ENCODE results near the gene MLIP. TPM values are rescaled to one million over a fixed set of nuclear protein-coding genes. Genes with fewer than 3 reads are reported as not detected.

MLIP gene
- total RNA-seq, 2 donors from 2014 or later, result under 0.01 to 0.33 TPM

DNA sequence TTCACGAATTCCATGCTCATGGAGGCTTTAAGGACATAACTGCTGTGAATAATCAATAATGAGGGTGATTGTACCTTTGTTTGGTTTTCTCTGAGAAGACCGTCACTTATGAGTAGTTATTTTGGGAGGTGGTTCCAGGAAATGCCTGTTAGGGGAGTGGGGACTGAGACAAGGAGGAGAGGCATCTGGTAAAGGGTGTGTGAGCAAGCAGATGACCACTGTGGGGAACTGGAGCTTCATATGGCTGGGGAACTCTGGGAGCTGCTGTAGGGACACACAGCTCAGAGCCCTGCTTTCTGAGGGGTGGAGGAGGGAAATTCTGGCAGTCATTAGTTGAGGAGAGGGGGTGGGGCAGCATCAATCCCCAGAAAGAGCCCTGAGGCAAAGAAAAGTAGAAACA, 125.7 kb downstream of the MLIP start:
- no peaks in the 10 kb centered on the region for H3K4me1 ChIP-seq
- DNase-seq (no peak), ATAC-seq (no peak)
- WGBS, 2 donors, result 6 to 13% methylated on average over 2 of the region's 2 CpGs
- H3K36me3 ChIP-seq (replicated peaks in 1 of 2; ENCODE audit: insufficient read depth in 1 of 2, low read depth in 2 of 2), result no peaks in the 10 kb centered on the region
- H3K27me3 ChIP-seq, result no peaks in the 10 kb centered on the region
- H3K4me3 ChIP-seq, result no peak overlapping the region
- H3K27ac ChIP-seq, result no peak overlapping the region
- intact Hi-C loops (cut with DNase I), result no loop called here
- H3K9me3 ChIP-seq, result no peaks in the 10 kb centered on the region
- TF ChIP-seq POLR2A (IDR thresholded peaks at IDR 0.05), result no peak
- TF ChIP-seq, protein P1, sequence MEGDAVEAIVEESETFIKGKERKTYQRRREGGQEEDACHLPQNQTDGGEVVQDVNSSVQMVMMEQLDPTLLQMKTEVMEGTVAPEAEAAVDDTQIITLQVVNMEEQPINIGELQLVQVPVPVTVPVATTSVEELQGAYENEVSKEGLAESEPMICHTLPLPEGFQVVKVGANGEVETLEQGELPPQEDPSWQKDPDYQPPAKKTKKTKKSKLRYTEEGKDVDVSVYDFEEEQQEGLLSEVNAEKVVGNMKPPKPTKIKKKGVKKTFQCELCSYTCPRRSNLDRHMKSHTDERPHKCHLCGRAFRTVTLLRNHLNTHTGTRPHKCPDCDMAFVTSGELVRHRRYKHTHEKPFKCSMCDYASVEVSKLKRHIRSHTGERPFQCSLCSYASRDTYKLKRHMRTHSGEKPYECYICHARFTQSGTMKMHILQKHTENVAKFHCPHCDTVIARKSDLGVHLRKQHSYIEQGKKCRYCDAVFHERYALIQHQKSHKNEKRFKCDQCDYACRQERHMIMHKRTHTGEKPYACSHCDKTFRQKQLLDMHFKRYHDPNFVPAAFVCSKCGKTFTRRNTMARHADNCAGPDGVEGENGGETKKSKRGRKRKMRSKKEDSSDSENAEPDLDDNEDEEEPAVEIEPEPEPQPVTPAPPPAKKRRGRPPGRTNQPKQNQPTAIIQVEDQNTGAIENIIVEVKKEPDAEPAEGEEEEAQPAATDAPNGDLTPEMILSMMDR (IDR thresholded peaks at IDR 0.05), result no peak

DNA sequence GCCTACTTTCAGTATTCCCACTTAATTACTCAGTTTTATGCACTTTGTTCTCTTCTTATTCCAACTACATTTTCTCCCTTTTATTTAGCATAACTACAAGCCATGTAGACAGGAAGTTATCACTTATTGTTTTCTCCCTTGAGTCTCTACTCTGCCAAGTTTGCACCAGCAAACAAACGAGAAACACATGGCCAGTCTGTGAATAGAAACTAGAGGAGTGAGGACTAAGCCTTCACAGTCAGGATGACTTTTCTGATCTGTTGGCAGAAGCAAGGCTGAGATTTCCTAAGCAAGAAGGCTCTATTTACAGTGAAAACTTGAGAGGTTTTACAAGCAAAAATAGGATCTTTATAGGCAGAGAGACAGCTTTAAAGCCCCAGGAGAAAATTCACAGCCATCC, 127.2 kb downstream of the MLIP start:
- no peak for DNase-seq
- Histone ChIP-seq H3K9me3 (no peaks in the 10 kb centered on the region), H3K27me3 (no peaks in the 10 kb centered on the region), H3K4me3 (no peak overlapping the region), H3K36me3 (replicated peaks in 1 of 2; ENCODE audit: insufficient read depth in 1 of 2, low read depth in 2 of 2) (no peaks in the 10 kb centered on the region), H3K27ac (no peak overlapping the region), H3K4me1 (no peaks in the 10 kb centered on the region)
- no peak for TF ChIP-seq POLR2A (IDR thresholded peaks at IDR 0.05)
- TF ChIP-seq, protein P1 (IDR thresholded peaks at IDR 0.05), result no peak
- WGBS, 2 donors, result 13 to 14% methylated on average over 1 of the region's 1 CpG
- ATAC-seq, result no peak
- intact Hi-C loops (cut with DNase I), result no loop called here

DNA sequence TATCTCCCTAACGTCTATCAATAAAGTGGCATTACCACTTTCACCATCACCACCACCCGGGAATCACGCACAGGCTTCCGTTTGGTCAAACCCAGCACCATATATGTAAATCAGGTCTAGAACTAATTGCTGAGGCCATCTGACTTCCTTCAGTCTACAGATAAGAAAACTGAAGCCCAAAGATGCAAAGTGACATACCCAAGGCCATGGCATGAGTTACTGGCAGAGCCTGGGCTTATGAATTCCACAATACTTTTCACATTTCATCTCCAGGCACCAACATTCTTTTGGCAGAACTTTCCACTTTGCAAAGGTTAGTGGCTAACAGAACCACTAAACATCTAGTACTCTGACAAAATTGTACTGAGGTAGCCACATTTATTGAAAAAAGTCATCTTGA, 132.5 kb downstream of the MLIP start:
- TF ChIP-seq, protein P1 (IDR thresholded peaks at IDR 0.05), result no peak
- TF ChIP-seq POLR2A (IDR thresholded peaks at IDR 0.05), result no peak
- ATAC-seq, result no peak

DNA sequence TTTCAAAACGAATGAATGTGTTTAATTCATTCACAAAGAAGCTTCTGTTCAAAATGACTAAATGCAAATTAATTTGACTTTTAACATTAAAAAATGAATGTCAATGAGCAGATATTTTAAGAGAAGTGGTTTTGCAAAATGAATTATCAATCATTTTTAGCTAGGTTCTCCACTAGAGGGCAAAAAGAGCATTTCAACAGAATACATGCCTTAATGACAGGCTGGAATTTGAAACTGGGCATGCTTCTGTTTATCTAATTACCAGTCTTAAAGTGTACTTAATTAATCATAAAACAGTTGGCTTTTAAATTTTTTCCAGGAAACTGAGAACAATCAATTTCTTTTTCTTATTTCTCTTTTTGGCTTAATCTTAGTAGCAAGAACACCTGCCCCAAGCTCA, 133.2 kb downstream of the MLIP start:
- Histone ChIP-seq H3K27me3 (no peaks in the 10 kb centered on the region), H3K9me3 (no peaks in the 10 kb centered on the region), H3K4me1 (no peaks in the 10 kb centered on the region), H3K4me3 (no peak overlapping the region), H3K36me3 (replicated peaks in 1 of 2; ENCODE audit: insufficient read depth in 1 of 2, low read depth in 2 of 2) (no peaks in the 10 kb centered on the region), H3K27ac (no peak overlapping the region)
- TF ChIP-seq, protein P1 (IDR thresholded peaks at IDR 0.05), result peak in 6 of 7 experiments; percentile 14 to 38 (median 32)
- TF ChIP-seq POLR2A (IDR thresholded peaks at IDR 0.05), result no peak
- intact Hi-C loops (cut with DNase I), result no loop called here
- 28% methylated on average over 1 of the region's 1 CpG for WGBS, 2 donors
- ATAC-seq, result no peak
- DNase-seq, result no peak

More for the DNA sequence above, 132.5 kb downstream of the MLIP start:
- WGBS, 2 donors, result 75 to 80% methylated on average over 4 of the region's 4 CpGs
- intact Hi-C loops (cut with DNase I), result no loop called here
- Histone ChIP-seq H3K36me3 (replicated peaks in 1 of 2; ENCODE audit: insufficient read depth in 1 of 2, low read depth in 2 of 2) (no peaks in the 10 kb centered on the region), H3K4me1 (no peaks in the 10 kb centered on the region), H3K4me3 (no peak overlapping the region), H3K9me3 (no peaks in the 10 kb centered on the region), H3K27ac (no peak overlapping the region), H3K27me3 (no peaks in the 10 kb centered on the region)
- no peak for DNase-seq

DNA sequence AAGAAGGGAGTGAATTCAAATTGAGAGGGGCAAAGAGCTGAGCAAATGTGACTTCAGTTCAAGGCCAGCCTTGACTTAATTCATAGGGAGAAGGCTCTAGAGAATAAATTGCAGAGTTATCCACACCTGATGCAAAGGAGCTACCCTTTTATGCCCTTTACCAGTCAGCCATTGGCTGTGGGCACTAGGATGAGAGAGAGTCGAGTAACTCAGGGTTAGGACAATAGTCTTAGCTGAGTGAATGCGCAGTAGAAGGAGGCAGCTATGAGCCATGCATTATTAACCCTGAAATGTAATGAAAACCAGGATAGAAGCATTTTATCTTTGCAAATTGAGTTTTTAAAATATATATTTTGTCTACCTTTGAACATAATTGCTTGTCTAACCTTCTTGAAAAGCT, 134.0 kb downstream of the MLIP start:
- H3K9me3 ChIP-seq, result no peaks in the 10 kb centered on the region
- DNase-seq, result no peak
- WGBS, 2 donors, result 74 to 75% methylated on average over 2 of the region's 2 CpGs
- no peaks in the 10 kb centered on the region for H3K27me3 ChIP-seq
- no peaks in the 10 kb centered on the region for H3K36me3 ChIP-seq (replicated peaks in 1 of 2; ENCODE audit: insufficient read depth in 1 of 2, low read depth in 2 of 2)
- H3K27ac ChIP-seq, result no peak overlapping the region
- no peak for ATAC-seq
- no peaks in the 10 kb centered on the region for H3K4me1 ChIP-seq
- no peak for TF ChIP-seq POLR2A (IDR thresholded peaks at IDR 0.05)
- TF ChIP-seq, protein P1 (IDR thresholded peaks at IDR 0.05), result no peak
- H3K4me3 ChIP-seq, result no peak overlapping the region
- intact Hi-C loops (cut with DNase I), result no loop called here

All from body of pancreas (tissue), 4 donors.